GM06990 (cell line): ENCODE data around the gene DEPDC1B.

Source experiments
- DNase-seq: peaks from one replicate; pipeline ENCODE4 v3.0.0-alpha.2; 2011; ENCODE audit not compliant: insufficient read length; ENCODE audit errors: extremely low read depth
- H3K27me3 ChIP-seq: replicated peaks from 2 replicates; pipeline ENCODE4 v1.6.0; 2011; ENCODE audit warnings: low read length; ENCODE audit not compliant: control insufficient read depth, insufficient read depth
- H3K36me3 ChIP-seq: 2 replicates; pipeline ENCODE4 v1.5.1; 2011; ENCODE audit warnings: low read length; ENCODE audit not compliant: control insufficient read depth, insufficient read depth
- H3K4me3 ChIP-seq: replicated peaks from 2 replicates; pipeline ENCODE4 v1.5.1; 2011; ENCODE audit warnings: low read depth, mild to moderate bottlenecking, control low read depth, low read length
- TF ChIP-seq, protein P1 (sequence below): IDR thresholded peaks from 2 replicates; pipeline ENCODE4 v1.5.1; 2011; ENCODE audit warnings: low read length, control low read depth, mild to moderate bottlenecking, inconsistent platforms; ENCODE audit not compliant: insufficient read depth, poor library complexity, severe bottlenecking

DEPDC1B gene

GRCh38 chr5:60649288-60649917 is 50.6 kb downstream of the DEPDC1B start:
- TF ChIP-seq, protein P1, sequence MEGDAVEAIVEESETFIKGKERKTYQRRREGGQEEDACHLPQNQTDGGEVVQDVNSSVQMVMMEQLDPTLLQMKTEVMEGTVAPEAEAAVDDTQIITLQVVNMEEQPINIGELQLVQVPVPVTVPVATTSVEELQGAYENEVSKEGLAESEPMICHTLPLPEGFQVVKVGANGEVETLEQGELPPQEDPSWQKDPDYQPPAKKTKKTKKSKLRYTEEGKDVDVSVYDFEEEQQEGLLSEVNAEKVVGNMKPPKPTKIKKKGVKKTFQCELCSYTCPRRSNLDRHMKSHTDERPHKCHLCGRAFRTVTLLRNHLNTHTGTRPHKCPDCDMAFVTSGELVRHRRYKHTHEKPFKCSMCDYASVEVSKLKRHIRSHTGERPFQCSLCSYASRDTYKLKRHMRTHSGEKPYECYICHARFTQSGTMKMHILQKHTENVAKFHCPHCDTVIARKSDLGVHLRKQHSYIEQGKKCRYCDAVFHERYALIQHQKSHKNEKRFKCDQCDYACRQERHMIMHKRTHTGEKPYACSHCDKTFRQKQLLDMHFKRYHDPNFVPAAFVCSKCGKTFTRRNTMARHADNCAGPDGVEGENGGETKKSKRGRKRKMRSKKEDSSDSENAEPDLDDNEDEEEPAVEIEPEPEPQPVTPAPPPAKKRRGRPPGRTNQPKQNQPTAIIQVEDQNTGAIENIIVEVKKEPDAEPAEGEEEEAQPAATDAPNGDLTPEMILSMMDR, result peak; percentile 70
- Histone ChIP-seq H3K27me3 (no peaks in the 10 kb centered on the region), H3K36me3 (no peaks in the 10 kb centered on the region), H3K4me3 (no peak overlapping the region)
- peak; percentile 37 for DNase-seq

DNA sequence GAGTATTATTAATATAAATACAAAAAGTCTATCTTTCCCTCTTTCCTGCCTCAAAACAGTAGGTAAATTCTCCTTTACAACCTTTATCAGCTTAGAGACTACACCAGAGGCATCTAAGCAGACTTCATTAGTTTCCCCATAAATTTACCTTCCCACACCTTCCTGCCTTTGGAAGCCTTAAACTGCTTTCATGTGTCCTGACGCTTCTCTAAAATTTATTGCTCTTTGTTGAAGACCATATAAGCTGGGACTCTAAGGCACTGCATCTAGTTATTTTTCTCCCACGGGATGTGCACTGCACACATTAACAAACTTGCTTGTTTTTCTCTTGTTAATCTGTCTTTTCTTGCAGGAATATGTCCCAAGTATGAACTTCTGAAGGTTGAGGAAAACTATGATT is 51.8 kb downstream of the DEPDC1B start:
- TF ChIP-seq, protein P1, result no peak
- no peaks in the 10 kb centered on the region for H3K27me3 ChIP-seq
- no peaks in the 10 kb centered on the region for H3K36me3 ChIP-seq
- no peak overlapping the region for H3K4me3 ChIP-seq
- DNase-seq, result no peak

- no peaks in the 10 kb centered on the region for H3K27me3 ChIP-seq
- no peak for DNase-seq
- H3K4me3 ChIP-seq, result no peak overlapping the region
- TF ChIP-seq, protein P1, result no peak
- no peaks in the 10 kb centered on the region for H3K36me3 ChIP-seq
These were observed 59.1 kb downstream of the DEPDC1B start for GRCh38 chr5:60640901-60641300.

GRCh38 chr5:60639544-60639943 is 60.4 kb downstream of the DEPDC1B start:
- Histone ChIP-seq H3K27me3 (no peaks in the 10 kb centered on the region), H3K4me3 (no peak overlapping the region), H3K36me3 (no peaks in the 10 kb centered on the region)
- DNase-seq, result no peak
- TF ChIP-seq, protein P1, result no peak

- no peak for DNase-seq
- no peak overlapping the region for H3K4me3 ChIP-seq
- H3K27me3 ChIP-seq, result no peaks in the 10 kb centered on the region
- no peaks in the 10 kb centered on the region for H3K36me3 ChIP-seq
- TF ChIP-seq, protein P1, result no peak
These were observed 61.7 kb downstream of the DEPDC1B start for GRCh38 chr5:60638300-60638699.

DNA sequence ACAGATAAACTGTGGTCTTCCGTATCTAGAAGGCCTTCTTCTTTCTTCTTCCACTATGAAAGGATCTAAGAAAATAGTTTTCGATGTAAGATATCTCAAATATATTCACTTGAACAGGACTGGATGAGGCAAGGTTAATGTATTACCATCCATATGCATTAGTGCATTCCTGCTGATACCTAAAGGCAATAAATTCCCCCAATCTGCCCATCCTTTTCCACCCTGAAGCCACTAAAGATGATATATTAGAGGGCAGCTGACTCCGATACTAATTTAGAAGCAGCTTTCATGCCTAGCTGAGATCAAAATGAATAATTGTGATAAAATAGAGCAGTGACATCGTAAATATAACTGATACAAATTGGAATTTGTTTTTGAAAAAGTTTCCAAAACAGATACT is 63.3 kb downstream of the DEPDC1B start:
- peaks cover 1% of the 10 kb centered on the region; the same call in 1 of the 2 replicates for H3K36me3 ChIP-seq
- TF ChIP-seq, protein P1, result no peak
- no peaks in the 10 kb centered on the region for H3K27me3 ChIP-seq
- no peak overlapping the region for H3K4me3 ChIP-seq
- no peak for DNase-seq
